Measurements from ENCODE around the gene TARBP2.
"Not testable (repeated sequence)": the region's sequence is repeated elsewhere in the genome, so short reads cannot be mapped to it uniquely, and the experiment has no call there.

The TARBP2 gene

DNA sequence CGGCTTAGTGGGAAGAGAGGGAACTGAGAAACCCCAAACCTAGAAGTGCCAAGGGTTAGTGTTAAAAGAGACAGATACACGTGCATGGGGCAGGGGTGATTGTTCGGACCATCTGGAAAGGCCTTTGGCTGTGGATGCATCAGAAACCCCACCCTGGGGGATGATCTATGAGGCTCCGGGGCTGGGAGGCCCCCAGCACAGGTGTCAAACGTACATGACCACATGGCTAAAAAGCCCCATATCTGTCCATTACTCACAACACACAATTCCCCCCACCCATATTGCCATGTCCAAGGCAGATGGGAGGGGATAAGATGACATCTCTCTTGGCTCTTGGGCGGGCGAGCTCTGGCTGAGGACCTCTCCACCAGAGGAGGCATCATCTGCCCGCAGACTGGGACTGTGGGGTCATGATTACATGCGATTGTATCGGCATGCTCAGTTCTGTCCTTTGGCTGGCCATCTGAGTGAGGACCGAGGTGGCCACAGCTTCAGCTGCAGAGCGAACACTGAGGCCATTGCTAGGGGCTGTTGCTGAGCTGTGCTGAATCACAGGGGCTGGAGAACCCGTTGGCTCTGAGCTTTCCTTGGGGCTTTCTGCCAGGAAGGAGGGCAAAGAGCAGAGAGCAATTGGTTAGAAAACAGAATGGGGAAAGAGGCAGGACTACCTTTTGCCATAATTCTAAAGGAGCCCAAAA lies 15.8 kb downstream of the TARBP2 start:
- no peak for DNase-seq

DNA sequence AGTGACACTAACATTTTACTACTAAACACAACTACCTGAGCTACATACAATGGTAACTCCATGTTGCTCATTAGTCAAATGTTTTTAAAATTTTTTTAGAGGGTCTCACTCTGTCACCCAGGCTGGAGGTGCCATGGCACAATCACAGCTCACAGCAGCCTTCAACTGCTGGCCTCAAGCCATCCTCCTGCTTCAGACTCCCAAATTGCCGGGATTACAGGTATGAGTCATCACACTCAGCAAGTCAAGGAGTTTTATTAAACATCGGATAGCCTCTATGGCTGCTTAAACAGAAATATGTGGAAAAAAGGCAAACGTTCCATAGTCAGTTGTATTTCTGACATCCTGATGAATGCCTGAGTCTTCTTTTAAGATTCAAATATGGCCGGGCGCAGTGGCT lies 17.3 kb downstream of the TARBP2 start:
- no peak for DNase-seq

DNA sequence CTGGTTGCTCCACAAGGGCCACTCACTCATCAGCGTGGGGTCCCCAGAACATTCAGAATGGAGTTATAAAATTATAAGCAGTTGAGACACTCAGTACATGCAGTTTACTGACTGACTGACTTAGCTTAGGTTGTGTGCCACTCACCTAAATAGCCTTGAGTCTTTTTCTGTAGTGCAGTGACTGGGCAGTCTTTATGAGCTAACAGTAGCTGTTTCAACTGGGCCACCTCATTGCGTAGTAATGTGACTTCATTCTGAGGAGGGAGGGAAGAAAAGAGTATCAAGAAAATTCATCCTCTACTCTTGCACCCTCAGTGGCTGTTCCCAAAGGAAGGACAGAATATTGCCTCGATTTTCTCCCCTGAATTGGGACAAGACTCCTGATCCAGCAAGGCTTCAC lies 22.0 kb downstream of the TARBP2 start:
- no peak for DNase-seq

DNA sequence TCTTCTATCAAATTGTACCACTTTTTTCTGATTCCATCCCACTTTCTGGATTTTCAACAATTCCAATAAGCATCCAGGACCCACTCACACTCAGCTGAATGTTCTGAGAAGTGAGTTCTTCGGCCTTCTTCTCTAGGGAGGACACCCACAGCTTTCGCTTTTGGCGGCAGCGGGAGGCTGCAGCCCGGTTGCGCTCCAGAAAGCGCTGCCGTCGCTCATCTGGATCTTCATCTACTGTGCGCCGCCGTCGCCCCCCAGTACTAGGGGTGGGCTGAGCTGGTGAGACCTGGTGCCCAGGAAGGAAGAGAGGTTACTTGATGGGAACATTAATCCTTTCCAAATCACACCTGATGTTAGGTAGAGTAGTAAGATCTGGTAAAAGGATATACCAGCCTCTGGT lies 23.4 kb downstream of the TARBP2 start:
- DNase-seq: no peak

DNA sequence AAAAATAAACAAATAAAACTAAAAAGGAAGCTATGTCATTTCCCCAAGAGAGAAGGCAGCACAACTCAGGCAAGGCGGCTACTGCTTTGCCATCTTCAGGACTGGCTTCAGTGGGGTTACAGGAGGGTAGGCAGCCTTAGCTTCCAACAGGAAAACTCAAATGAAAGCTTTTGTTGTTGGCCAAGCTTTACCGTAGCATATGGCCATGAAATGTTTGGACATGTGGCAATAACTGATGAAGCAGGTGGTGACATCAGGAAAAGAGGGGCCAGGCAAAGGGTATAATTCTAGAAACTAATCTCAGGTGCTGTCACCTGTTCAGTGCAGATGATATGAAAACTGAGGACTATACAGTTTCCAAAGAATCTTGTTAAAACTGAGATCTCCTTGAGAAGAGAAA lies 29.0 kb downstream of the TARBP2 start:
- no peak for DNase-seq

DNA sequence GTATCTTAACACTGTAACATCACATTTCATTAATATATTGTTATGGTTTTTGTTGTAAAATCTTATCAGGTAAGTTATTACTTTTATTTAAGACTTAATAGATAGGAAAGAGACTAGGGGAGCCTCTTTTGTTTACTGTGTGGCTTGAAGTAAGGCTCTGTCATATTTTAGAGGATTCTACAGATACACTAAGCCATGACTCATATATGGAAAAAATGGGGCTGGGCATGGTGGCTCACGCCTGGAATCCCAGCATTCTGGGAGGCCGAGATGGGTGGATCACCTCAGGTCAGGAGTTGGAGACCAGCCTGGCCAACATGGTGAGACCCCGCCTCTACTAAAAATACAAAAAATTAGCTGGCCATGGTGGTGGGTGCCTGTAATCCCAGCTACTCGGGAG lies 29.8 kb downstream of the TARBP2 start:
- no peak for DNase-seq

DNA sequence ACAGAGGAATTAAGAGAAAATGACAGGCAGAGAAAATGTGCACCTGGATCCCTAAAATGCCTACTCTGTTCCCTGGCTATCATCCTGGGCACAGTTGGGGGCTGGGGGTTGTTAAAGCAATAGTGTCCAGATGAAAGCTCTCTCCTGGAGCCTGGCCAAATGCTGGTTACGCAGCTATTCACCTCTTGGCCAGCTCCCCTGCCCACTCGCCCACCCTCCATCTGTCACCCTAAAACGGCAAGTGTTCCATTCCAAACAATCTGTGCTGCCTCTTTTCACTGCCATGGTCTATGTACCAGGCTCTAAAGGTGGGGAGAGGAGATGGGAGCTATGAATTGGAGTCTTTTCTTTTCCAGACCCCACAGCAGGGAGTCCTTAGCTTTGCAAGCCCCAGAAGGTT lies 30.9 kb downstream of the TARBP2 start:
- no peak for DNase-seq

DNA sequence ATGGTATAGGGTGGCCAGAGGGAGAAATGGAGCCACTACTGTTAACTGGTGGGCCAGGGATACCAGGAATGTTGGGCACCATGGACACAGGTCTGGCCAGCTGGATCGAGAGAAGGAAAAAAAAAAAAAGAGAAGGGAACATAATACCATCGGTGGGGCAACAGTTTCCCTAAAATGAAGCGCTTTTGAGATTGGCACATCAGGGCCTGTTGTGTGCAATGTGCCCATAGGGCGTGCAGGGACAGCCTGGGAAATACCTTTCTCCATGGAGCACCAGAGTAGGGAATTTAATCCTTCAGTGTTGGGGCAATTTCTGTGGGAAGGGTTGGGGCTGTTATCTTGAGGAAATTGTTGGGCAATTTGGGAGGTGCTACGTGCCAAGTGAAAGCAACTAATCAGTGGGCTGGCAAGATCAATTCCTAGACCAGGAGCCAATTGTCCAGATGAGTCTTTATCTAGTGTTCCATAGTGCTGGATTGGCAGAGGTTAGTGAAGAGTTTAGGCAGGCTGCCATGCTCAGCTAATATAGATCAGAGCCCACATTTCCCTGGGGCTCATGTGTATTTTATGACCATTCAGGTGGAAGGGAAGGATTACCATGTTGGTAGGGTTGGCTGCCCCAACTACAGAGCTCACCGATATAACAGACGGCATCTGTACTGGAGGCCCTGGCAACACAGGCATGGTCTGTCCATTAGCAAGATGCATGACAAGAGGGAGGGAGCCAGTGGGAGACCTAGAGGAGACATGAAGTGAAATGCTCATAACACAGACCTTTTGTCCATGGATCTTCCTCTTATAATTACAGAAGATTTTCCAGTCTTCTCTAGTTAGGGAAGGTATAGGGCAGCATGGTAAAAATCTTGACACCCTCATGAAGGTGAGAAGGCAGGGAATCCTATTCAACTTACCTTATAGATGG lies 31.7 kb downstream of the TARBP2 start:
- no peak for DNase-seq

DNA sequence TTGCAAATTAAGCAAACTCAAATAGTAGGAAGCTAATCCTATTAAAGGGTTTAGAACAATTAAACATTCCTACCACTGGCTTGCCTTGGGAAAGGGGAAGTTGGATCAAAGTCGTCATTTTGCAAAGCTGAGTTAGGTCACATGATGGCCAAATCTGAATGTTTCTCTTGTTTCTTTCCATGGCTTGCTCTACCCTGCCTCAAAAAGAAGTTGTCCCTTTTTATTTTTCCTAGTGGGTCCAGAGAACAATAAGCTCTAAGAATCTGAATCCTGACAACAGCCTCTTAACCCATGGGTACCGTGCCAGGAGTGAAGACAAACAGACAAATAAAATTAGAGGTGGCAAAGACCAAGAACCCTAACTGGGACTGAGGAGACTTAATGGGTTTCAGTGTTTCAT lies 32.4 kb downstream of the TARBP2 start:
- no peak for DNase-seq

DNA sequence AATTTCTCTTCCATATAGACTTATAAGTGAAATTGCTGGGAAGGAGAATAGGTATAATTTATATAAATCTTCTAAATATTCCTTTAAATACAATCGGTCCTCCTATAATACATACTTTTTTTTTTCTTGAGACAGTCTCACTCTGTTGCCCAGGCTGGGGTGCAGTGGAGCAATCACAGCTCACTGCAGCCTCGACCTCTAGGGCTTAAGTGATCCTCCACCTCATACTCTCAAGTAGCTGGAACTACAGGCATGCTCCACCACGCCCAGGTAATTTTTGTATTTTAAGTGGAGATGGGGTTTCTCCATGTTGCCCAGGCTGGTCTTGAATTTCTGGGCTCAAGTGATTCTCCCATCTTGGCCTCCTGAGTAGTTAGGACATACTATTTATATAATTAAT lies 35.9 kb downstream of the TARBP2 start:
- no peak for DNase-seq

DNA sequence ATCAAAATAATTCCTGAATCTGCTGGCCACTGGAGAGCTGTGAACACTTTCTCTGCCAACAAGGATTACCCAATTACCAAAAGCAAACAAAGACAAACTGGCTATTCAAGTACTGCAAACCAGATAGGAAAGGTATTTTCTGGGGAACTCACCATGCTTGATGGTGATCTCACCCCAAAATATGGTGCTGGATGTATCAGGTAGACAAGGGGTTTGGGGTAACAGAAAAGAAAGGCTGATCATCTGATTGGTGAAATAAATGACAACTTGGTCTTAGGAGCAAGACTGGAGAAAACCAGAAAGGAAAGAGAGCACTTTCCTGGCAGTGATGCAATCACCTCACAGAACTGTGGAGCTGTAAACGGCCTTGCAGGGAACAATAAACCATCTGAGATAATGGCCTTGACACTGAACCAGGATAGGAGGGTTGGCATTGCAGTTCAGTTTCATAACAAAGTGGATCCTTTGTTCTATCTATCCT lies 37.2 kb downstream of the TARBP2 start:
- DNase-seq: peak; percentile 90

DNA sequence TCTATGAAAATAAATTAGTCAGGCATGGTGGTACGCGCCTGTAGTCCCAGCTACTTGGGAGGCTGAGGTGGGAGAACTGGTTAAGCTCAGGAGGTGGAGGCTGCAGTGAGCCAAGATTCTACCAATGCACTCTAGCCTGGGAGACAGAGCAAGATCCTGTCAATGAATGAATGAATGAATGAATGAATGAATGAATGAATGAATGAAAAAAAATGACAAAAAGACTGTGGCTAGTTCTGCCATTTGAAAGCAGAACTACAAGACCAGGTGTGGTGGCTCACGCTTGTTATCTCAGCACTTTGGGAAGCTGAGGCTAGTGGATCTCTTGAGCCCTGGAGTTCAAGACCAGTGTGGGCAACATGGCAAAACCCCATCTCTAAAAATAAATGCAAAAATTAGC lies 38.4 kb downstream of the TARBP2 start:
- no peak for DNase-seq

DNA sequence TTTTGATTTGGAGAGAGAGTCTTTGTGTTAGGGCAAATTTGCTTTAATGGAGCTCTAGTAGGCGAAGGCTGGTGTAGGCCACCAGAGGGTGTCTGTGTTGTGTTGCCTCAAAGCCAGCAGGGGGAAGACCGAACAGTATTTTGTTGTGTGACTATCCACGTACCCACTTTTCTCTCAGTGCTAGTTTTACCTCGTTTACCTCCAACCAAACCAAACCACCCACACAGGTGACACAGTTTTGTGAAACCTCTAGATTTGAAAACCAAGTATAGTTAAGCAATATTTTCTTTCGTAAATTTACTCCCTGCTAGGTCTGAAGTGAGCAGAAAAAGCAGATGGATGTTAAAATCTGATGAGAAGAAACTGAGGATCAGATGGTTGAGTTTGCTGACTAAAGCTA lies 42.5 kb downstream of the TARBP2 start:
- DNase-seq: peak; percentile 35

DNA sequence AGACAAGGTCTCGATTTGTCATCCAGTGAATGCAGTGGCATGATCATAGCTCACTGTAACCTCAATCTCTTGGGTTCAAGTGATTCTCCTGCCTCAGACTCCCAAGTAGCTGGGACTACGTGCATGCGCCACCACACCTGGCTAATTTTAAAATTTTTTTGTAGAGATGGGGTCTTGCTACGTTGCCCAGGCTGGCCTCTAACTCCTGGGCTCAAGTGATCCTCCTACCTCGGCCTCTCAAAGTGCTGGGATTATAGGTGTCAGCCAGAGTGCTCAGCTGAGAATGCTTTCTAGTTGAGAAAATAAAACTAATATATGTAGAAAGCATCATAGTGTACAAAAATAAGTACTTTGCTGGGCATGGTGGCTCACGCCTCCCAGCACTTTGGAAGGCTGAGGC lies 47.3 kb downstream of the TARBP2 start:
- not testable (repeated sequence) for DNase-seq

DNA sequence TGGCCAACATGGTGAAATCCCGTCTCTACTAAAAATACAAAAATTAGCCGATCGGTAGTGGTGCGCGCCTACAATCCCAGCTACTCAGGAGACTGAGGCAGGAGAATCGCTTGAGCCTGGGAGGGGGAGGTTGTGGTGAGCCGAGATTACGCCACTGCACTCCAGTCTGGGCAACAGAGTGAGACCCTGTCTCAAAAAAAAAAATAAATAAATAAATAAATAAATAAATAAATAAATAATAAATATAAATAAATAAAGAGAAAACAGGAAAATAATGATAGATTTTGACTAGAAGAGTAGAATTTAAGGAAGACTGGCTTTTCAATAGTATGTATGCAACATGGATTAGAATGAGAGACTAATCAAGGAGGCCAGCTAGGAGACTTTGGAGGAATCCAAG lies 49.0 kb downstream of the TARBP2 start:
- DNase-seq: not testable (repeated sequence)

DNA sequence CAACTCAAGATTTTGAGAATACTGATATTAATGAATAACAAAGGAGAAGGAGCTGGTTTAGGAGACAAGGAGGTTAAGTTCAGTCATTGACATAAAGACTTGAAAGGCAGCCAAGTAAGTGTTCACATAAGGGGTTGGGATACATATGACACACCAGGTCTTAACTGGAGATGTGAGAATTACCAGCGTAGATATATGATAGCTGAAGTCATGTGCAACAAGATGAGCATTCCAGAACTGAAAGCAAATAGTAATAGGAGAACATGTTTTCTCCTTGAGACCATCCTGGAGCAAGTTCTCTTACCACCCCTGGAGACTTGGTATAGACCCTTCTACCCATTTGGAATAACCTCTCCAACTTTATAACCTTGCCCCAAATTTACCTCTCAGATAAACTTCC lies 49.5 kb downstream of the TARBP2 start:
- DNase-seq: no peak

DNA sequence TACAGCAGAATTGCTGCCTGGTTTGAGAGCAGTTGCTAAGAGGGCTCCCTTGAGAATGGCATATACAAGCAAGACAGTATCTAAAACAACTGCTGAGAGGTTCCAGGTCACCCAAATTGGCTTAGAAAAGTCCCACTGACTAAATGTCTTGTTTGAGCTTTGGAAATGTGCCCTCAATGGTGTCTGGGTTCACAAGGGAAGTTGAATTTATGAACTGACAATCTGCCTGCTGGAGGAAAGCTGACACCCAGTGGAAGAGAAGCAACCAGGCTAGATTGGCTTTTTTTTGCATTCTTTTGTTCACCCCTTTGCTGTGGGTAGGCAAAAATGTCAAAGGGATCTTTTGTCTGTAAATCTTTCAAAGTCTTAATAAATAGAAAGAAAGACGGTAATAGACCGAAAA lies 50.8 kb downstream of the TARBP2 start:
- DNase-seq: no peak

DNA sequence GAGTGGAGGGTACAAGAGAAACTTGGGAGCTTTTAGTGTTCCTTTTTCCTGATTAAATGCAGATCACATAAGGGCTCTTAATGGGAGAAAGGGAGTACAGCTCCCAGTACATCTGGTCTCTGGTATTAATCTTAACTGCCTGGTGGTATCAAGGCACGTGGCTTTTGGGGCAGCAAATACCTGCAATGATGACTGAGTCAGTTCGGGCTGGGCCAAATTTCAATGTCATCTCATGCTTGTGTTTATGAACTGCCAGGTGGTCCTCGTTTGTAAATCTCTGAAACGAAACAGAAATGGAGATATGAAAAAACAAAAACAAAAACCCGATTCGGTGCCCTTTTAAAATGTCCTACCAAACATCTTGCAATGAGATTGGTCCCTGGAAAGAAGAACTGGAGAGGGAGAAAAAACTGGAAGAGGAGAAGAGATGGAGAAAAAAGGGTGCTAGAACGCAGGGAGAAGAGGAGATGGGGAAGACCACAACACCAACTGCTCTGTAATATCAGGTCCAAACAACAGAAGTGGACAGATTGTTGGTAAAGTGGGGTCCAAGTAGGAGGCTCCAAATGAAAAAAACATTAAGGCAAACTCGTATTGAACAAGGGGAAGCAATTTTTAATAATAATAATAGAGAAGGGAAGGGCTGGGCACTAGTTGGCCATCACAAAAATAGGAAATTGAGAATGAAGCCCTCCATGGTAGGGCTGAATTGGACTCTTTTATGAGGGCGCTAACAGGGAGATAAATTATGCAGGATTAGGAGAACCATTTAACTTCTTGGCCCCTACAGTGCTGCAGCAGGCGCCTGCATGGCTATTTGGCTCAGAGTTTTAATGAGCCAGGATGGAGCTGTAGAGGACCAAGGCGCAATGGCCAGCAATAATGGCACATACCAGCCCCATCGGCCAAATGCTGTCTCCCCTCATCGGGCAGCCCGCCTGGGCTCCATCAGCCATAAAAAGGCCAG lies 51.6 kb downstream of the TARBP2 start:
- no peak for DNase-seq

All from NCI-H2029 (cell line).